SU-DHL-6 (cell line): ENCODE data around the gene MGMT.

Experiments
- EZH2phosphoT487 ChIP-seq: fragments of 200-600 bp; sonication (generic), shearing (Covaris generic); conservative IDR thresholded peaks from 2 replicates; pipeline ENCODE4 v1.6.1; 2018; ENCODE audit warnings: mild to moderate bottlenecking, antibody characterized with exemption, low read length, moderate library complexity, mixed read lengths
- TF ChIP-seq, protein P1 (sequence below): fragments of 200-600 bp; sonication (generic); IDR thresholded peaks from one replicate; pipeline ENCODE4 v1.5.1; 2017; ENCODE audit warnings: antibody characterized with exemption, mild to moderate bottlenecking, low read length, moderate library complexity; ENCODE audit not compliant: insufficient read depth, poor library complexity, severe bottlenecking

GRCh38 chr10:129755158-129755591 lies 288.1 kb downstream of the MGMT start:
- TF ChIP-seq, protein P1, sequence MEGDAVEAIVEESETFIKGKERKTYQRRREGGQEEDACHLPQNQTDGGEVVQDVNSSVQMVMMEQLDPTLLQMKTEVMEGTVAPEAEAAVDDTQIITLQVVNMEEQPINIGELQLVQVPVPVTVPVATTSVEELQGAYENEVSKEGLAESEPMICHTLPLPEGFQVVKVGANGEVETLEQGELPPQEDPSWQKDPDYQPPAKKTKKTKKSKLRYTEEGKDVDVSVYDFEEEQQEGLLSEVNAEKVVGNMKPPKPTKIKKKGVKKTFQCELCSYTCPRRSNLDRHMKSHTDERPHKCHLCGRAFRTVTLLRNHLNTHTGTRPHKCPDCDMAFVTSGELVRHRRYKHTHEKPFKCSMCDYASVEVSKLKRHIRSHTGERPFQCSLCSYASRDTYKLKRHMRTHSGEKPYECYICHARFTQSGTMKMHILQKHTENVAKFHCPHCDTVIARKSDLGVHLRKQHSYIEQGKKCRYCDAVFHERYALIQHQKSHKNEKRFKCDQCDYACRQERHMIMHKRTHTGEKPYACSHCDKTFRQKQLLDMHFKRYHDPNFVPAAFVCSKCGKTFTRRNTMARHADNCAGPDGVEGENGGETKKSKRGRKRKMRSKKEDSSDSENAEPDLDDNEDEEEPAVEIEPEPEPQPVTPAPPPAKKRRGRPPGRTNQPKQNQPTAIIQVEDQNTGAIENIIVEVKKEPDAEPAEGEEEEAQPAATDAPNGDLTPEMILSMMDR, result no peak
- TF ChIP-seq EZH2phosphoT487, result no peak
